Brain microvascular endothelial cell (primary cell): ENCODE measurements around the gene ATPAF1.

Source experiments
- DNase-seq: peaks from one replicate; pipeline ENCODE4 v3.0.0-alpha.2; 2020
- H3K27ac ChIP-seq: fragments of 250-450 bp; sonication (Bioruptor Pico); 2 replicates; pipeline ENCODE4 v1.5.1; 2020; ENCODE audit warnings: mild to moderate bottlenecking, moderate library complexity
- H3K27me3 ChIP-seq: fragments of 250-450 bp; sonication (Bioruptor Pico); replicated peaks from 2 replicates; pipeline ENCODE4 v1.5.1; 2020; ENCODE audit warnings: mild to moderate bottlenecking
- H3K36me3 ChIP-seq: fragments of 250-450 bp; sonication (Bioruptor Pico); replicated peaks from 2 replicates; pipeline ENCODE4 v1.5.1; 2020; ENCODE audit warnings: mild to moderate bottlenecking
- H3K4me3 ChIP-seq: 2 replicates; pipeline ENCODE4 v1.5.1; 2011; ENCODE audit warnings: low read depth, mild to moderate bottlenecking, control low read depth, low read length, moderate library complexity
- CTCF ChIP-seq: IDR thresholded peaks from 2 replicates; pipeline ENCODE4 v1.5.1; 2011; ENCODE audit warnings: low read depth, mild to moderate bottlenecking, moderate library complexity, low read length, control low read depth, inconsistent platforms; ENCODE audit errors: missing control alignments
- in situ Hi-C: cut with HindIII; loops from 2 replicates; pipeline ENCODE4 v1.10.0; 2017; ENCODE audit warnings: low sequenced_read_pairs, low pct_ligation_motif_present

The ATPAF1 gene

GRCh38 chr1:46667782-46668760 lies at the start of gene ATPAF1:
ATPAF1 (minus strand) TSS chr1:46668364; CDS start chr1:46668322, 42 bp downstream.
- Histone ChIP-seq H3K4me3 (peak within 1 kb of the TSS; percentile 68), H3K27me3 (no peaks in the 10 kb centered on the region), H3K36me3 (no peaks in the 10 kb centered on the region), H3K27ac (no peak within 1 kb of the TSS)
- peak; percentile 43 for DNase-seq
- TF ChIP-seq CTCF: no peak
- in situ Hi-C loops: no loop called here

- no peaks in the 10 kb centered on the region for H3K27me3 ChIP-seq
- peaks cover 26% of the 10 kb centered on the region for H3K36me3 ChIP-seq
- in situ Hi-C loops: no loop called here
- peak overlapping the region; percentile 90 for H3K4me3 ChIP-seq
- DNase-seq: no peak
- no peak overlapping the region for H3K27ac ChIP-seq
- no peak for TF ChIP-seq CTCF
These were observed 49.5 kb upstream of the ATPAF1 start for GRCh38 chr1:46717654-46718053.

- Histone ChIP-seq H3K4me3 (no peak overlapping the region), H3K27me3 (no peaks in the 10 kb centered on the region), H3K36me3 (peaks cover 33% of the 10 kb centered on the region), H3K27ac (no peak overlapping the region)
- in situ Hi-C loops: no loop called here
- no peak for TF ChIP-seq CTCF
- no peak for DNase-seq
These were observed 46.8 kb upstream of the ATPAF1 start for GRCh38 chr1:46714976-46715375.

- no peak for DNase-seq
- H3K36me3 ChIP-seq: peaks cover 30% of the 10 kb centered on the region
- H3K27ac ChIP-seq: no peak overlapping the region
- H3K27me3 ChIP-seq: no peaks in the 10 kb centered on the region
- no peak for TF ChIP-seq CTCF
- no peak overlapping the region for H3K4me3 ChIP-seq
- in situ Hi-C loops: no loop called here
These were observed 40.0 kb upstream of the ATPAF1 start for GRCh38 chr1:46708121-46708520.

- no peak overlapping the region for H3K4me3 ChIP-seq
- no peak overlapping the region for H3K27ac ChIP-seq
- H3K27me3 ChIP-seq: no peaks in the 10 kb centered on the region
- peaks cover 23% of the 10 kb centered on the region for H3K36me3 ChIP-seq
- no peak for DNase-seq
- no peak for TF ChIP-seq CTCF
- in situ Hi-C loops: no loop called here
These were observed 37.2 kb upstream of the ATPAF1 start for GRCh38 chr1:46705408-46705807.
